MCF 10A (cell line): ENCODE data around the gene MOB2. TPM values are rescaled to one million over a fixed set of nuclear protein-coding genes. Genes with fewer than 3 reads are reported as not detected.

Experiments used
- BruUV-seq: library from RNA; stranded (reverse); fragments of 400-500 nt; replicated peaks from 2 replicates; lab custom pipeline; 2021; lab: Mats Ljungman, UMichigan
- CTCF ChIA-PET: fragments of 300-600 bp; sonication (Branson Sonifier 250); formaldehyde crosslinking; extraction: SDS; loops from one replicate; lab custom pipeline; 2021; ENCODE audit warnings: antibody characterized with exemption, inconsistent platforms; lab: Yijun Ruan, JAX
- POLR2A ChIA-PET: fragments of 300-600, 350-650 bp; sonication (Branson Sonifier 250); formaldehyde crosslinking; extraction: SDS; loops from one replicate; lab custom pipeline; 2020; ENCODE audit warnings: antibody characterized with exemption, inconsistent platforms; lab: Yijun Ruan, JAX
- DNase-seq: peaks from one replicate; pipeline ENCODE4 v3.0.0-alpha.2; 2018; ENCODE audit not compliant: unreplicated experiment
- H3K27ac Mint-ChIP-seq: one replicate; pipeline ENCODE4 v1.8.0; 2022; ENCODE audit warnings: mild to moderate bottlenecking, low read depth, mixed read lengths; ENCODE audit not compliant: unreplicated experiment
- H3K27me3 Mint-ChIP-seq: one replicate; pipeline ENCODE4 v1.8.0; 2022; ENCODE audit warnings: mixed read lengths; ENCODE audit not compliant: insufficient read depth, unreplicated experiment
- H3K36me3 Mint-ChIP-seq: one replicate; pipeline ENCODE4 v1.8.0; 2022; ENCODE audit warnings: mild to moderate bottlenecking, moderate library complexity, mixed read lengths; ENCODE audit not compliant: insufficient read depth, unreplicated experiment
- H3K4me1 Mint-ChIP-seq: one replicate; pipeline ENCODE4 v1.8.0; 2022; ENCODE audit warnings: mixed read lengths; ENCODE audit not compliant: insufficient read depth, unreplicated experiment
- H3K4me3 Mint-ChIP-seq: one replicate; pipeline ENCODE4 v1.8.0; 2022; ENCODE audit warnings: mild to moderate bottlenecking, moderate library complexity, mixed read lengths; ENCODE audit not compliant: unreplicated experiment
- H3K9me3 Mint-ChIP-seq: one replicate; pipeline ENCODE4 v1.8.0; 2022; ENCODE audit warnings: mixed read lengths; ENCODE audit not compliant: unreplicated experiment
- intact Hi-C: fragments of 100-400 bp; cut with micrococcal nuclease; formaldehyde crosslinking; loops from 2 replicates; pipeline ENCODE4 v1.14.1; 2022
- total RNA-seq: library from RNA; stranded (reverse); gene quantifications from 2 replicates; pipeline ENCODE4 v1.2.3, GENCODE V29; 2022
- TF ChIP-seq, protein P1 (sequence below): fragments of 200-600 bp; IDR thresholded peaks from one replicate; pipeline ENCODE4 v1.8.0; 2022; ENCODE audit warnings: antibody characterized with exemption, mild to moderate bottlenecking; ENCODE audit not compliant: unreplicated experiment

MOB2 gene
- total RNA-seq, 1 experiment from 2014 or later = 20.2 TPM

DNA sequence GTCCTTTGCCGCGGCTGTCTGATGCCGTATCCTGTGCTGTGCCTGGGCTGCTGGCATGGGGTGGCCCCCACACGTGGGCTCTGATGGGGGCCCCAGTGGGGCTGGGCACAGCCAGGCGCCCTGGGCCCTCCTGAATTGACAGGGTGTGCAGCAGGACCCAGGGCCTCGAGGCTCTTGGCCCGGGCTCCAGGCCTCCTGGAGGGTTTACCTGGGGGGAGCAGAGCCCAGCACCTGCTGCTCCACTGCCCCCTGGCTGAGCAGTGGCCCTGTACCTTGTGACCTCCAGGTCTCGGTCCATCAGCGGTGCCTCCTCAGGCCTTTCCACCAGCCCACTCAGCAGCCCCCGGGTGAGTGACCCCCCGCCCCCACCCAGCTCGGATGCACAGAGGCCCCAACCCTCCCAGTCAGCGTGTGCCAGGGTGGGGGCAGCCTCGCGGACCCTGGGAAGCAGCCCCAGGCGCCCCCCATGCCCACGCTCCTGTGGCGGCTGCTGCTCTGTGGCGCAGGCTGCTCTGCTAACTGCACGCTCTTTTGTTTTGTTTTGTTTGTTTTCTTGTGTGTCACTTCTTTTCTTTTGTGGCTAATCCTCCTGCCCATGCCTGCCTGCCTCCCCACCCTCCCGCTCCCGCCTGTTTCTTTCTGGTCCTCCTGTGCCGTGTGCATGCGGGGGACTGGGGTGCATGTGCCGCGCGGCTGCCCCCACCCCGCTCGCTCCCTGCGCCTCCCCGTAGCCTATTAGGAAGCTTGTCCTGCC, 36.9 kb downstream of the MOB2 start:
- ChIA-PET CTCF (no interaction called here), POLR2A (interaction anchor here (0.6 kb wide), 1 partner anchor 99 kb away, joined by 3 read pairs; no protein-coding TSS in a partner anchor)
- BruUV-seq = no TSS peak
- intact Hi-C loops = no loop called here
- Mint-ChIP-seq H3K4me1 (no peaks in the 10 kb centered on the region), H3K36me3 (no peaks in the 10 kb centered on the region), H3K9me3 (no peaks in the 10 kb centered on the region), H3K27ac (no peak overlapping the region), H3K4me3 (no peak overlapping the region), H3K27me3 (no peaks in the 10 kb centered on the region)
- TF ChIP-seq, protein P1, sequence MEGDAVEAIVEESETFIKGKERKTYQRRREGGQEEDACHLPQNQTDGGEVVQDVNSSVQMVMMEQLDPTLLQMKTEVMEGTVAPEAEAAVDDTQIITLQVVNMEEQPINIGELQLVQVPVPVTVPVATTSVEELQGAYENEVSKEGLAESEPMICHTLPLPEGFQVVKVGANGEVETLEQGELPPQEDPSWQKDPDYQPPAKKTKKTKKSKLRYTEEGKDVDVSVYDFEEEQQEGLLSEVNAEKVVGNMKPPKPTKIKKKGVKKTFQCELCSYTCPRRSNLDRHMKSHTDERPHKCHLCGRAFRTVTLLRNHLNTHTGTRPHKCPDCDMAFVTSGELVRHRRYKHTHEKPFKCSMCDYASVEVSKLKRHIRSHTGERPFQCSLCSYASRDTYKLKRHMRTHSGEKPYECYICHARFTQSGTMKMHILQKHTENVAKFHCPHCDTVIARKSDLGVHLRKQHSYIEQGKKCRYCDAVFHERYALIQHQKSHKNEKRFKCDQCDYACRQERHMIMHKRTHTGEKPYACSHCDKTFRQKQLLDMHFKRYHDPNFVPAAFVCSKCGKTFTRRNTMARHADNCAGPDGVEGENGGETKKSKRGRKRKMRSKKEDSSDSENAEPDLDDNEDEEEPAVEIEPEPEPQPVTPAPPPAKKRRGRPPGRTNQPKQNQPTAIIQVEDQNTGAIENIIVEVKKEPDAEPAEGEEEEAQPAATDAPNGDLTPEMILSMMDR = no peak
- DNase-seq = no peak

DNA sequence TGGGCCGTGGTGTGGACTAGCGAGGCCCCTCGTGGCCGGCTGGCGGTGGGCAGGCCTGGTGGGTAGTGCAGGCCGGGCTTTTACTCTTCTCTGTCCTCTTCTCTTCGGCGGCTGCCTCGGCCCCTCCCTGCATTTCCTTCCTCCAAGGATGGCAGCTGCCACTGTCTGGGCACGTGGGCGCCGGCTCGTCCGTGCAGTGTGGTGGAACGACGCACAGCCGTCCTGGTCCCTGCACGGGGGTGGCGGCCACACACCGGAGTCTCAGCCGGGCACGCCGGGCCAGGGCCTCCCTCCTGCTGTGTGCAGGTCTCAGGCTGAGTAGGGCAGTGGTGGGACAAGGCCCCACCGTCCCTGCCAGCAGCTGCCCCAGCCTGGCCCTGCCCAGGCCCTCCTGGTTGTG, 37.7 kb downstream of the MOB2 start:
- TF ChIP-seq, protein P1 = no peak
- no TSS peak for BruUV-seq
- Mint-ChIP-seq H3K27ac (no peak overlapping the region), H3K36me3 (no peaks in the 10 kb centered on the region), H3K4me3 (no peak overlapping the region), H3K27me3 (peaks cover 6% of the 10 kb centered on the region), H3K4me1 (no peaks in the 10 kb centered on the region), H3K9me3 (no peaks in the 10 kb centered on the region)
- CTCF ChIA-PET = interaction anchor here (0.6 kb wide), 1 partner anchor 84 kb away, joined by 3 read pairs; no protein-coding TSS in a partner anchor
- DNase-seq = no peak
- intact Hi-C loops = no loop called here
- POLR2A ChIA-PET = no interaction called here

DNA sequence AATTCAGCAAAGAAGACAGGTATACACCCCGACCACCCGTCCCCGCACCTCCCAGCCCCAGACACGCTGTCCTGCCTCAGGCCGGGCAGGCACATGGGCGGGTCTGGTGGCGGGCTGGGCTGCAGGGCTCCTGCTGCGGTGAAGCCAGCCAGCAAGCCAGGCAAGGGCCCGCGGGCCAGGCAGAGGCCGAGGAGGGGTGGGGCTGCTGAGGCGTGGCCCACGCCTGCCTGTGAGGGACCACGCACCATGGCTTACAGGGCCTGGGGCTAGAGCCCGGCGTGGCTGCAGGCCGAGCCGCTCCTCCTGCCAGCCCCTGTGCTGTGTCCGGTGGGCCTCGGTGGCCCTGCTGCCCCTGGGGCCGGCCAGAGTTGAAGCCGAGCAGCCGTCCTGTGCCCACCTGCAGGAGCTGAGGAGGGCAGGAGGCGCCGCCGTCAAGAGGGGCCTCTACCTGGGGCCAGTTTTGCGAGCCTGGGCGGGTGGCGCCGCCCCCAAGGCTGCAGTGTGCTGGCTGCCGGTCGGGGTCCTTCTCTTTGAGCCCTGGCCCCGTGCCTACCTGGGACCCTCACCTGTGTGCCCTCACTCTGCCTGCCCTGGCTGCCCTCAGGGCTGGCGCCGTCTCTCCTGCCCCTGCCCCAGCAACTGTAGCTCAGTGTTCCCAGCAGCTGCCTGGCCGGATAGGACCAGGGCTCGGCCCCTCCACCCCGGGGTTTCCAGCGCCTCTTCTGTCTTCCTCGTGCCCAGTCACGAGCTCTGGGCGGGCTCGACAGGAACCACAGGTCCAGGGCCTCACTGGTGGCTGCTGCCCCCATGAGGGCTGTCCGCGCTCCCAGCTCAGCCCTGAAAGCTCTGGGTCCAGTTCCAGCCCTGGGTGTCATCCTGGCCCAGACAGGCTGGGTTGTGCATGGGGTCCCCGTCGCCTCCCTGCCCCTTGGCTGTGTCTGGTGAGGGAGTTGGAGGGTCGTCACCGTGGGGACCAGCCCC, 38.4 kb downstream of the MOB2 start:
- H3K9me3 Mint-ChIP-seq = no peaks in the 10 kb centered on the region
- H3K4me3 Mint-ChIP-seq = no peak overlapping the region
- H3K27me3 Mint-ChIP-seq = peaks cover 13% of the 10 kb centered on the region
- ChIA-PET POLR2A (no interaction called here), CTCF (interaction anchor here (0.5 to 0.6 kb wide), 2 partner anchors 84 to 775 kb away, joined by 3 read pairs; no protein-coding TSS in a partner anchor)
- TF ChIP-seq, protein P1 = no peak
- no TSS peak for BruUV-seq
- intact Hi-C loops = no loop called here
- no peaks in the 10 kb centered on the region for H3K4me1 Mint-ChIP-seq
- no peak for DNase-seq
- H3K27ac Mint-ChIP-seq = no peak overlapping the region
- H3K36me3 Mint-ChIP-seq = no peaks in the 10 kb centered on the region

DNA sequence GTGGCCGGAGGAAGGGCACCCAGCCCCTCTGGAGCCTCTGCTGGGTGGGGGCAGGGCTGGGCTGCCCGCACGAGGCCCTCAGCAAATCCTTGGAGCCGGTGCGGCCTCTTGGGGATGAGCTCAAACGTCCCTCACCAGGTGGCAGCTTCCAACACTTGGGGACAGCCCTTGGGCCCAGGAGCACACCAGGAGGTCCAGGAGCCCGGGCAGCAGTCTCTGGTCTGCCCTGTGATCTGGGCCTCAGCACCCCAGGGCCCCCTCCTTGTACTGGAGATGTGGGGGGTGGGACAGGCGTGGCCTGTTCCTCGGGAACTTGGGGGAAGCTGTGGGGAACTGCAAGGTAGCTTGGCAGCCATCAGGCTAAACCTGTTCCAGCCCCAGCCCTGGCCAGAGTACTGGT, 40.0 kb downstream of the MOB2 start:
- no peaks in the 10 kb centered on the region for H3K4me1 Mint-ChIP-seq
- intact Hi-C loops = no loop called here
- H3K36me3 Mint-ChIP-seq = no peaks in the 10 kb centered on the region
- H3K9me3 Mint-ChIP-seq = no peaks in the 10 kb centered on the region
- DNase-seq = no peak
- CTCF ChIA-PET = no interaction called here
- BruUV-seq = no TSS peak
- POLR2A ChIA-PET = no interaction called here
- no peak overlapping the region for H3K4me3 Mint-ChIP-seq
- TF ChIP-seq, protein P1 = no peak
- H3K27me3 Mint-ChIP-seq = peaks cover 13% of the 10 kb centered on the region
- no peak overlapping the region for H3K27ac Mint-ChIP-seq
